SH-SY5Y (cell line): ENCODE data around the gene ACTA2.

Experiments
- GATA2 ChIP-seq: IDR thresholded peaks from 2 replicates; pipeline ENCODE4 v1.6.1; 2011; ENCODE audit warnings: mild to moderate bottlenecking, low read depth, low read length
- GATA3 ChIP-seq: IDR thresholded peaks from 2 replicates; pipeline ENCODE4 v1.6.1; 2011; ENCODE audit warnings: low read depth, mild to moderate bottlenecking, low read length, moderate library complexity

GRCh38 chr10:88938938-88939337, 13.6 kb downstream of the ACTA2 start:
- TF ChIP-seq GATA3, result no peak
- no peak for TF ChIP-seq GATA2
